HG03342 (cell line): ENCODE results near the gene NAA25.
"Not testable (repeated sequence)": the region's sequence is repeated elsewhere in the genome, so short reads cannot be mapped to it uniquely, and the experiment has no call there.

Experiments
- ATAC-seq: cut with Tn5 transposase; IDR thresholded peaks from one replicate; pipeline ENCODE4 v1.9.1; 2021; ENCODE audit warnings: mild to moderate bottlenecking, moderate library complexity; ENCODE audit not compliant: unreplicated experiment

The NAA25 gene

DNA sequence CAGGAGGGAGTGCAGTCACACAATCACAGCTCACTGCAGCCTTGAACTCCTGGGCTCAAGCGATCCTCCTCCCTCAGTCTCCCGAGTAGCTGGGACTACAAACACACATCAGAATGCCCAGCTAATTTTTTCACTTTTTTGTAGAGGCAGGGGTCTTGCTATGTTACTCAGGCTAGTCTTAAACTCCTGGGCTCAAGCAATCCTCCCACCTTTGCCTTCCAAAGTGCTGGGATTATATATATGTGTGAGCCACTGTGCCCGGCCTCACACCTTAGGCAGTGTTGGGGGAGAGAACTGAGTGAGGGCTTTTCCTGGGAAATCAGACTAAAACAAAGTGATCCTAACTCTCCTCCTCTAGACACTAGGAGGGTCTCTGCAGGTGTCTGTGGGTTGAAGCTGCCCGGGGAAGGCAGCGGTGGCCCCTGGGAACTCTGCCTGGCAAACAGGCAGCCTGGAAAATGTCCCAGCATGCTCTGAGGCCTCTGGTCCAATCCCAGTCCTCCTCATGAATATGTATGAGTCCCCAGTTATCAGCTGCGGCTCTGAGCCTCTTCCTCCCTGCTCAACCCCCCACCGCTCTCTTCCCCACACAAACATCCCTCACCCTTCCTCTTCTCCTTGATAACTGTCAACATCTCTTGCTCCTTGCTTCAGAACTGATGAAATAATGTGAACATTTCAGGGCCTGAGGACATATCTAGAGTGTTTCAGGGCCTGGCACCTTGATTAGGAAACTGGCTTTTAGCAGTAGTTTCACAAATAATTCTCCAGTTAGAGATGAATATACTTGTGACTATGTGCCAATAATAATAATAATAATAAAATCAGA, 7.9 kb upstream of the NAA25 start:
- no peak for ATAC-seq

DNA sequence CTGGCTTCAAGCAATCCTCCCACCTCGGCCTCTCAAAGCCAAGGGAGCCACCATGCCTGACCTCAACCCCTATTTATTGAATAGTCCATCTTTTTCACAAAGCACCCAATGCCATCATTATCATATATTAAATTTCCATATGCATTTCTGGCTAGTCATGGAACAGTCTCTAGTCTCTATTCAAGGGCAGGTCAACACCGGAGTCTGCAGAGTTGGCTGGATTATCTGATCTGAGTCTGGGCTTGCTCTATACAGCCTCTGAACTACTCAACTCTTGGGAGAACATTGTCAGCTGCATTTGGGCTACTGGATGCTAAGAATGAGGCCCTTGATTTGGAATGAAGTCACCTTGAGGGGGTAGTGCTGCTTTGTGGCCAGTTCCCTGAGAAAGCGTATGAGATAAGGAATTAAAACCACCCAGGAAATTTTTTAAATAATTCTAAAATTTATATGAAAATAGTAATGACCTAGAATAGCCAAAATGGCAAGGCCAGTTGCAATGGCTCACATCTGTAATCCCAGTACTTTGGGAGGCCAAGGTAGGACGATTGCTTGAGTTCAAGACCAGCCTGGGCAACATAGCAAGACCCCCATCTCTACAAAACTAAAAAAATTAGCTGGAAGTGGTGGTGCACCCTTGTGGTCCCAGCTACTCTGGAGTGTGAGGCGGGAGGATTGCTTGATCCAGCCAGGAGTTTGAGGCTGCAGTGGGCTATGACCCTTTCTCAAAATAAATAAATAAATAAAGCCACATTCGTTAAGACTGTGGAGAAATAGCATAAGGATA, 6.9 kb upstream of the NAA25 start:
- ATAC-seq, result no peak

DNA sequence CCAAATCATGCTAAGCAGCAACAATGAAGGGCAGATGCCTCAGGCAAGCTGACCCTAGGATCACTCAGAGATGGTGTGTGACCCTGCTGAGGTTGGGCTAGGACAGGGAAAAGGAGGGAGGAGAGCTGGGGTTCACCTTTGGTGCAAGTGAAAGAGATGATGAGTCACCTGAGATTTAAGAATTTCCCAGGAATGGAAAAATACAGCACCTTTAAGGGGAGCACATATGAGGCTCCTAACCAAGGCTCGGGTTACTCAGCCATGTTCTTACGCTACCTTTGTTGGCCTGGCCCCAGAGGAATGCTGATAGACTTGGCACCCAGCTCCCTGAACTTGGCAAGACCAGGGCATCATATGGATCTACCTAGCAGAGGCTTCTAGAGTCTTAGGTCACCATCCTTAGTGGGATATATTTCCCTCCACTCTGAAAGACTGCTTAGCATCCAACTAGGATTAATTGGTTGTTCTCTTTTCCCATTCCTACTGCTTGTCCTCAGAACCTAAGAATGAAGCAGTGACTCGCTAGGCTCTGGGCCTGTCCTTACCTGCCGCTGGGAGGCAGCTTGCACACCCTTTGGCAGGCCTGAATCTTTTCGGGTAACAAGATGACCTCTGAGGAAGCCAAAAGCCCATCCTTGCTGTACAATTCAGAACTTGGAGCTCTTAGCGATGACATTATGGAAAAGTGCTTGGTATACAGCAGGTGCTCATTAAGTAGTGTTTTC, 4.0 kb upstream of the NAA25 start:
- no peak for ATAC-seq

DNA sequence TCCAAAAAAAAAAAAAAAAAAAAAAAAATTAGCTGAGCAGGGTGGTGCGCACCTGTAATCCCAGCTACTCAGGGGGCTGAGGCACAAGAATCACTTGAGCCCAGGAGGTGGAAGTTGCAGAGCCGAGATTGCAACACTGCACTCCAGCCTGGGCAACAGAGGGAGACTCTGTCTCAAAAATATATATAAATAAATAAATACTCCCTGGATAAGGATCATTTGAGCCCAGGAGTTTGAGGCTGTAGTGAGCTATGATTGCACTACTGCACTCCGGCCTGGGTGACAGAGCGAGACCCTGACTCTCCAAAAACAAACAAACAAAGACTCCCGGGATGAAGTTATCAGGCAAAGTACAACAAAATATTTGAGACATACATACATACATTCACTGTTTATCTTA, 3.3 kb upstream of the NAA25 start:
- no peak for ATAC-seq

DNA sequence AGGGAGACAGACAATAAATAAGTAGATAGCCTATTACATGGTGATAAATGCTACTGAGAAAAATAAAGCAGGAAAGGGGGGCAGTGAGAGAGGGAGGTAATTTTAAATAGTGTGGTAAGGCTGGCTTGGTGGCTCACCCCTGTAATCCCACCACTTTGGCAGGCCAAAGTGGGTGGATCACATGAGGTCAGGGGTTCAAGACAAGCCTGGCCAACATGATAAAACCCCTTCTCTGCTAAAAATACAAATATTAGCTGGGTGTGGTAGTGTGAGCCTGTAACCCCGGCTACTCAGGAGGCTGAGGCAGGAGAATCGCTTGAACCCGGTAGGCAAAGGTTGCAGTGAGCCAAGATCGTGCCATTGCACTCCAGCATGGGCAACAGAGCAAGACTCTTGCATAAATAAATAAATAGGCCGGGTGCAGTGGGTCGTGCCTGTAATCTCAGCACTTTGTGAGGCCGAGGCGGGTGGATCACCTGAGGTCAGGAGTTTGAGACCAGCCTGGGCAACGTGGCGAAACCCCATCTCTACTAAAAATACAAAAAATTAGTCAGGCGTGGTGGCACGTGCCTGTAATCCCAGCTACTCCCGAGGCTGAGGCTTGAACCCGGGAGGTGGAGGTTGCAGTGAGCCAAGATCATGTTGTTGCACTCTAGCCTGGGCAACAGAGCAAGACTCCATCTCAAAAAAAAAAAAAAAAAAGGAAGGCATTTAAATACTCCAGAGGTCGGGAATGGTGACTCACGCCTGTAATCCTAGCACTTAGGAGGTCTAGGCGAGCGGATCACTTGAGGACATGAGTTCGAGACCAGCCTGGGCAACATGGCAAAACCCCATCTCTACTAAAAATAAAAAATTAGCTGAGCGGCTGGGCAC, 2.4 kb upstream of the NAA25 start:
- ATAC-seq, result not testable (repeated sequence)

DNA sequence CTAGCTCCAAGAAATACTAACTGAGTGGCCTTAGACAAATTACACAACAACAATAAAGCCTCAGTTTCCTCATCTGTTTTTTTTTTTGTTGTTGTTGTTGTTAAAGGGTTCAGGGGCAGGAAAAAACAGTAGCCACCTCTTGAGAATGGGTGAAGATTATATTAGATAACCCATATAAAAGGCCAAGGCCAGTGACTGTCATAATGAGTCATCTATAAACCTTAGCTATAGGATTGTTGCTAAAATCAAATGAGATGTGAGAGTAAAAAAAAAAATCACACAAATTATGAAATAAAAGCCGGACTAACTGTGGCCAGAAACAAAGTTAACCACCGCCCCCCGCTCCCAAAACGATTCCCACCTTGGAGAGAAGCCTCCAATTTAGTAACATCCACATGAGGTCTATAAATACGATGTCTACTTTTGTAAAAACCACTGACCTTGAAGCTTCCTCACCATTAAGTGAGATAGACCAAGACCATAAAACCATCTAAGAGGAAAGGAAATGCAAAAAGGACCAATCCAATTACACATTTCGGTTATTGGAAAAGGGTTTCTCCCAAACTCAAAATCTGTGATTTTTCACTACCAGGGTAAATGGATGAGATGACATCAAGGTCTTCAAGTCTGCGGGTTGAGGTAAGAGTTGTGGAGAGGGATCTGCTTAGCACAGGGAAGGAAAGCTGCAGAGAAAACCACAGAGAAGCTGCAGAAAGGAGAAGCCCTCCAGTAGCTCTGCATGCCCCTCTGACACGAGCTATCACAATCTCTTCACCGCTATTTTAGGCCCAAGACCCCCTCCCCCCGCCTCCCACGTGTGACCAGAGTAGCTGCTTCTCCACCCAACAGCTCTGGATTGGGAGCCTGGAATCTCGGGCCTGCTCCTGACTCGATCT, 1.0 kb downstream of the NAA25 start:
- ATAC-seq, result no peak

DNA sequence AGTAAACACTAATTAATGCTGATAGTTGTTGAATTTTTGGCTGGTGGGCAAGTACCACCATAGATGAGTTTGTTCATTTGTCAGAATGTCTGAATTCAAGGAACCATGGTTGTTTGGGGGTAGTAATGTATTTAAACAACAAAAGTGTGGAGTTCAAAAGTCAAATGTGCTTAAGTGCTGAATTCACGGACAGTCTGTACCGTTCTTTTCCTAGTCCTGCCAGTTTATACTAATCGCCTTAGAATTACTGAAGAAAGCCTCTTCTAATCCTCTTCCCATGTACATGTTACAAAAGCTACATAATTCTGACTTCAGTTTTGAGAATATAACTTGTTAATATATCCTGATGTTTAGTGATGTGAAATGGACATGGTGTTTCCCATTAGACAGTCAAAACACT, 2.7 kb downstream of the NAA25 start:
- ATAC-seq, result no peak

DNA sequence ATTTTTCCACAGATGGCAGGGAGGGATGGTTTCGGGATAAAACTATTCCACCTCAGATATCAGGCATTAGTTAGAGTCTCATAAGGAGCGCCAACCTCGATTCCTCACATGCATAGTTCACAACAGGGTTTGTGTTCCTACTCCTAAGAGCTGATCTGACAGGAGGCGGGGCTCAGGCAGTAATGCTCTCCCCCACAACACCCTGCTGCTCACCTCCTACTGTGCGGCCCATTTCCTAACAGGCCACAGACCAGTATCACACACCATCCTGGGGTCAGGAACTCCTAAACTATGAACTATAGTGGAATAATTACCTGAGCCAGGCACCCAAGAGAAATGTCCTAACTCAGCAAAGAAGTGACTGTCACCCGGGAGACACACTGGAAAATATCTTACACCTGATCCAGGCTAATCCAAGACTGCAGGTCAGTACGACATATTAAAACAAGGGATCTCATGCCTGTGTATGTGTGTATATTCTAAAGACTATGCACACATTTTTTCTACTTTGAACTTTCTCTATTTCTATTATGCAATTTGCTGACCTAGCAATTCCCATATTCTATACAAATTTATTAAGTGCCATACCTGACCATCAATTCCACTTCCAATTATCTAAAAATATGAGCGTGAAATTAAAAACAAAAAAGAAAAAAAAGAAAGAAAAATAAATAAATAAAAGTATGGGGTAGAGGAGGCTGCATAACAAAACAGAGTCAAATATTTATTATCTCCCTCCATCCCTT, 4.7 kb downstream of the NAA25 start:
- no peak for ATAC-seq

DNA sequence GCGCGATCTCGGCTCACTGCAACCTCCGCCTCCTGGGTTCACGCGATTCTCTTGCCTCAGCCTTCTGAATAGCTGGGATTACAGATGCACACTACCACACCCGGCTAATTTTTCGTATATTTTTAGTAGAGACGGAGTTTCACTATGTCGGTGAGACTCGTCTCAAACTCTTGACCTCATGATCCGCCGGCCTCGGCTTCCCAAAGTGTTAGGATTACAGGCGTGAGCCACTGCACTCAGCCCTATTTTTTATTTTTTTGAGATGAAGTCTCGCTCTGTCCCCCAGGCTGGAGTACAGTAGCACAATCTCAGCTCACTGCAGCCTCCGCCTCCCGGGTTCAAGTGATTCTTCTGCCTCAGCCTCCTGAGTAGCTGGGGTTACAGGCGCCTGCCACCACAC, 5.8 kb downstream of the NAA25 start:
- not testable (repeated sequence) for ATAC-seq

DNA sequence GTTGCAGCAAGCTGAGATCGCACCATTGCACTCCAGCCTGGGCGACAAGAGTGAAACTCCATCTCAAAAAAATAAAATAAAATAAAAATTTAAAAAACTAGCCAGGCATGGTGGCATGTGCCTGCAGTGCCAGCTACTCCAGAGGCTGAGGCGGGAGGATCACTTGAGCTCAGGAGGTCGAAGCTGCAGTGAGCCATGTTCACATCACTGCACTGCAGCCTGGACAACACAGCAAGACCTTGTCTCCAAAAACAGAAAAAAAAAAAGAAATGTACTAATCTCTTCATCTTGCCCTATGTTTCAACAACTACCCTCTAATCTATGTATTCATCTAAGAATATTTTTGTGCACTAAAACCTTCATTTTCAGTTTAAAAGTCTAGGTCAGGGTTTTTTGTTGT, 6.5 kb downstream of the NAA25 start:
- no peak for ATAC-seq

DNA sequence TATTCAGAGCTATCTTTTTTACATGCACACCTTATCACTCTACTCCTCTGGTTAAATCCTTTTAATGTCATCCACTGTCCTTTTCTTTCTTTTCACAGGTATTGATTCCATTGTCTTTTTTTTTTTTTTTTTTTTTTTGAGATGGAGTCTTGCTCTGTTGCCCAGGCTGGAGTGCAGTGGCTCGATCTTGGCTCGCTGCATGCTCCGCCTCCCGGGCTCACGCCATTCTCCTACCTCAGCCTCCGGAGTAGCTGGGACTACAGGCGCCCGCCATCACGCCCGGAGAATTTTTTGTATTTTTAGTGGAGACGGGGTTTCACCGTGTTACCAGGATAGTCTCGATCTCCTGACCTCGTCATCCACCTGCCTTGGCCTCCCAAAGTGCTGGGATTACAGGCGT, 8.1 kb downstream of the NAA25 start:
- ATAC-seq, result not testable (repeated sequence)

DNA sequence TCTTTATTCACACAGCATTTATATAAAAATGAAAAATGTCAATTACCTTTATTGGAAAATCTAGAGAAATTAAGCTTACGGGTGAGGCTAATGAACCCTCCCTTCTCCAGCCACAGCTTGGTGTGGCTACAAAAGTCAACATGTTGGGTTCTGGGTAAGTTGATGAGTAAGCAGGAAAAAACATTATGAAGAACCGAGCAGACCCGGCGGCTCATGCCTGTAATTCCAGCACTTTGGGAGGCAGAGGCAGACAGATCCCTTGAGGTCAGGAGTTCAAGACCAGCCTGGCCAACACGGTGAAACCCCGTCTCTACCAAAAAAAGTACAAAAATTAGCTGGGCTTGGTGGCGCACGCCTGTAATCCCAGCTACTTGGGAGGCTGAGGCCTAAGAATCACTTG, 10.9 kb downstream of the NAA25 start:
- no peak for ATAC-seq

DNA sequence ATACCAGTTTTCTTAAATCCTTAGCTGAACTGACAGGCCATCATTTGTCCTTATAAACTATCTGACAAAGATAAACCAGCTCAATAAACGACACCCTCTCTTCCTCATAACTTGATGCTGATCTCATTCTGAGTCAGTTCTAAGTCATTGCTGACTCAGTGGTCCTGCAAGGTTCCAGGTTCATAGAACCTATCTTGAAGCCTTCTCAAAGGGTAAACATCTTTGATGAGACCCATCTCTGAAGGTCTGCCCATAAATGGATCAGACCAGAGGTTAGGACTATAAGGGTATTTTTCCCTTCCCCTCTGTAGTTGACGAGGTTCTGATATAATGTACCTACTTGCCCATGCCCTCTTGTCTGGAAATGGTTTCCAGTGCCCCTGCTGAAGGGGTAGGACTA, 11.9 kb downstream of the NAA25 start:
- no peak for ATAC-seq

DNA sequence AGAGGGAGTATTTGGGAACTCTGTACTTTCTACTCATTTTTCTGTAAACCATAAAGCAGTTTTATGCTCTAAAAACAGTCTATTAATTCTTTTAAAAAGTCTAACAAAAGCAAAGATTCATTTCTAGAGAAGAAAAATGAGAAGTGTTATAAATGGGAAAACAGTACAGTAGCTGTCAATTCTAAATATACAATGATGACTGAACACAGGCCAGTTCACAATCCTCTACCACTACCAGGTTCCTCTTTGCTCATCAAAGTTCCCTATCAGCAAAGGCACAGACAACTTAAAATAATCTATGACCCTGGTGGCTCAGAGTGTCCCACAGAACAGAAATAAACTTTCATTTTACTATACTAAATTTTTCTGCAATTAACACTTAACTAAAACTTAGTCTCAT, 12.5 kb downstream of the NAA25 start:
- peak; percentile 78 for ATAC-seq

DNA sequence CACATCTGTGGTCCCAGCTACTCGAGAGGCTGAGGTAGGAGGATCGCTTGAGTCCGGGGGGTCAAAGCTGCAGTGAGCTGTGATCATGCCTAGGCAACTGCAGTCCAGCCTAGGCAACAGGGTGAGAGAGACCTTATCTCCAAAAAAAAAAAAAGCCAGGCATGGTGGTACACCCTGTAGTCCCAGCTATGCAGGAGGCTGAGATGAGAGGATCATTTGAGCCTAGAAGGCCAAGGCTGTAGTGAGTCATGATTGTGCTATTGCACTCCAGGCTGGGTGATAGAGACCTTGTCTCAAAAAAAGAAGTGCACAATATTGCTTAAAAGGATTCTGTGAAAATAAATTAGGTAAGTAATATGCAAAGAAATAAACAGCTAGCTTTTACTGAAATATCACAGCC, 17.0 kb downstream of the NAA25 start:
- ATAC-seq, result no peak

DNA sequence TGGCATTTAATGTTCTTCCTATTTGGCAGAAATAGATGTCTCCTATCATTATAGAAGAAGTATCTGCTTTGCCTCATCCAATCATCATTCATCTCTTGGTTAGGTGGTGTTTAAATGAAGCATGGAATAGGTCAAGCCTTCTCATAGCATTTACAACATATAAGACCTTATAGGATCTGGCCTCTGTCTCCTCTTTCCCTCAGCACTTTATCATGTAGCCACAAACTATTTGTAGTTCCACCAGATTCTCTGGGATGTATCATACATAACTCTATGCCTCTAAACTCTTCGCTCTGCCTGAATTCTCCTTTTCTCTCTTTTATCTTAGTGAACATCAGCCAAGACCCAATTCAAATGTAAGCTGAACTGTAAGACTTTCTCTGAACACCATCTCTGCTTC, 20.7 kb downstream of the NAA25 start:
- ATAC-seq, result no peak

DNA sequence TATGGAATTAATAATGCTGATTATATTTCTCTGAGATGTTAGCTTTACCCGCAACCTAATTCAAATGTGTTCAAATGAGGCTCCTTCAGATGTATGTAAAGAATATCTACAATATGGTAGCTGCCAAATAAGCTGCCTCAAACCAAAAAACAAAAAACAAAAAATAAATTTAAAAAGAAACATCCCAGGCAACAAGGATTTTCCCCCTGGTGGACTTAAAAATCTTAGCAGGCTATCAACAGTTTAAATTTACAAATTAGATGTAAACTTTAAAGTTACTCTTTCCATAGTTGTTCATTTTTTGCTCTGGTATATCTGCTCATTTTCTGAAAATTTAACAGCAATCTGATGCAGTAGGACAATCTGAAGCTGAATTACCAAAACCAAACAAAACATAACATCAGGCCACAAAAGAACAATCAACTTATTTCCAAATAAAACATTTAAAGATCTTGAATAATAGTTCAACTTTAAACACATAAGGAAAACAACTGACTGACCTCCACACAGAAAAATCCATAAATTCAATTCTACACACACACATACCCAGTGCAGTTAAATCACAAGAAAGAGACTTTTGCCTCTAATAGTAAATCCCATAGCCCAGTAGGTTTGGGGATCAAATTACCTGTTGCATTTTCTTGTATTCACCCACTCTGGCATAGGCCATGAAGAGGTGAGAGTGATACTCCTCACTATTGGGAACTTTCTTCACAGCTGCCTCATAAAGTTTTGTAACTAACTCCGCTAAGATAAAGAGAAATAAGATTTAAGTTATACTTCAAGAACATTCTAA, 21.3 kb downstream of the NAA25 start:
- ATAC-seq, result no peak

DNA sequence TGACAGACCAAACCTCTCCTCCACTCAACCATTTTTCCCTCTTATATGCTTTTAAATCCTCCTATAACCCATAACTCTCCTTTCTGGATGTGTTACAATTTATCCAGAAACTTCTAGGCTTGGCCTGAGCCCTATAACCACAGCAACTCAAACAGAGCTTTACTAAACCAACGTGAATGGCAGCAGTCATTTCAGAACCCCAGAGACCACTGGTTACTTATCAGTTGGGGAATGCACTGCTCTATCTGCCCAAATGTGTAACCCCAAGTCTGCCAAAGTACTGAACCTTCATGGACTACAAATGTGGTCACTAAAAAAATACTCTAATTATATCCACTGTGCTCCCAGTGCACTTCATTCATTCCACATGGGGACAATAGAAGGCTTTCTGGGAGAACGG, 42.0 kb downstream of the NAA25 start:
- ATAC-seq, result no peak
